Loucy (cell line): Measurements from ENCODE around the gene C1orf105.

Experiments used
- EZH2phosphoT487 ChIP-seq: fragments of 200-600 bp; IDR thresholded peaks from 2 replicates; pipeline ENCODE4 v1.6.1; 2018; ENCODE audit warnings: antibody characterized with exemption, mild to moderate bottlenecking, moderate library complexity, borderline replicate concordance
- TF ChIP-seq, protein P1 (sequence below): fragments of 200-600 bp; sonication (generic); conservative IDR thresholded peaks from 2 replicates; pipeline ENCODE4 v1.5.1; 2014; ENCODE audit warnings: mild to moderate bottlenecking, antibody characterized with exemption, low read length

DNA sequence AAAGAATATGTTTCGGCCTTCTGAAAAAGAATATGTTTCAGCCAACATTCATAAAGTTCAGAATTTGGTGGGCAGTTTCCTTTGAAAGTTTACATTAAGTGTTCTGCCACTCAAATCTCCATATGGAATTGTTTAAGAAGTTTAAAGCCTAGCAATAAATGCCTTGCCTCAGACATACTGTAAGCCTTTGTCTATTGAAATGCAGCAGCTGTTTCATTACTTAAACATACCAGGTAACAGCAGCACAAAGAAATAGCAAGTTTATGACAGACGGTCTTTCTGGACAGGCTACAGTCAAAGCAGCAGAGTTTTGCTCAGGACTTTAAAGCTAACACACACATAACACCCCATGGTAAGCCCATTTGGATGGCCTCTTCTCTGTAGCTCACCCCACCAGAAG is 38.5 kb upstream of the C1orf105 start:
- TF ChIP-seq, protein P1, sequence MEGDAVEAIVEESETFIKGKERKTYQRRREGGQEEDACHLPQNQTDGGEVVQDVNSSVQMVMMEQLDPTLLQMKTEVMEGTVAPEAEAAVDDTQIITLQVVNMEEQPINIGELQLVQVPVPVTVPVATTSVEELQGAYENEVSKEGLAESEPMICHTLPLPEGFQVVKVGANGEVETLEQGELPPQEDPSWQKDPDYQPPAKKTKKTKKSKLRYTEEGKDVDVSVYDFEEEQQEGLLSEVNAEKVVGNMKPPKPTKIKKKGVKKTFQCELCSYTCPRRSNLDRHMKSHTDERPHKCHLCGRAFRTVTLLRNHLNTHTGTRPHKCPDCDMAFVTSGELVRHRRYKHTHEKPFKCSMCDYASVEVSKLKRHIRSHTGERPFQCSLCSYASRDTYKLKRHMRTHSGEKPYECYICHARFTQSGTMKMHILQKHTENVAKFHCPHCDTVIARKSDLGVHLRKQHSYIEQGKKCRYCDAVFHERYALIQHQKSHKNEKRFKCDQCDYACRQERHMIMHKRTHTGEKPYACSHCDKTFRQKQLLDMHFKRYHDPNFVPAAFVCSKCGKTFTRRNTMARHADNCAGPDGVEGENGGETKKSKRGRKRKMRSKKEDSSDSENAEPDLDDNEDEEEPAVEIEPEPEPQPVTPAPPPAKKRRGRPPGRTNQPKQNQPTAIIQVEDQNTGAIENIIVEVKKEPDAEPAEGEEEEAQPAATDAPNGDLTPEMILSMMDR: no peak
- no peak for TF ChIP-seq EZH2phosphoT487
